Lung (tissue), 12 donors: Measurements from ENCODE around the gene TEX54. TPM values are rescaled to one million over a fixed set of nuclear protein-coding genes. Genes with fewer than 3 reads are reported as not detected.

Experiments used
- ATAC-seq: fragments of 200-7000 bp; cut with Tn5 transposase; one replicate; pipeline ENCODE4 v1.9.1; 2020; ENCODE audit warnings: moderate number of reproducible peaks; ENCODE audit not compliant: insufficient read depth, low FRiP score
- DNase-seq, 3 donors: peaks; one replicate each; pipeline ENCODE4 v3.0.0-alpha.2; 2013 to 2017
- H3K27ac ChIP-seq, 2 donors: one replicate each; pipeline ENCODE4 v1.5.1; 2013; ENCODE audit warnings: mild to moderate bottlenecking in 2 of 2, moderate library complexity in 2 of 2, control low read depth in 1 of 2, inconsistent platforms in 1 of 2, low read depth in 1 of 2, low read length in 1 of 2
- H3K27me3 ChIP-seq, 3 donors: one replicate each; pipeline ENCODE4 v1.5.1; 2013; ENCODE audit warnings: low read length in 2 of 3; ENCODE audit not compliant: control insufficient read depth in 3 of 3, insufficient read depth in 3 of 3
- H3K36me3 ChIP-seq, 4 donors: one replicate each; pipeline ENCODE4 v1.5.1; 2013; ENCODE audit warnings: low read length in 4 of 4, mild to moderate bottlenecking in 1 of 4, moderate library complexity in 1 of 4; ENCODE audit not compliant: control insufficient read depth in 4 of 4, insufficient read depth in 4 of 4
- H3K4me1 ChIP-seq, 5 donors: one replicate each; pipeline ENCODE4 v1.5.1; 2013; ENCODE audit warnings: low read length in 5 of 5, mild to moderate bottlenecking in 2 of 5, moderate library complexity in 1 of 5; ENCODE audit not compliant: control insufficient read depth in 5 of 5, insufficient read depth in 5 of 5
- H3K4me3 ChIP-seq: one replicate; pipeline ENCODE4 v1.5.1; 2013; ENCODE audit warnings: mild to moderate bottlenecking, control low read depth, moderate library complexity
- H3K9ac ChIP-seq, 2 donors: one replicate each; pipeline ENCODE4 v1.5.1; 2013; ENCODE audit warnings: low read length in 2 of 2, control low read depth in 1 of 2; ENCODE audit not compliant: insufficient read depth in 1 of 2
- H3K9me3 ChIP-seq, 4 donors: one replicate each; pipeline ENCODE4 v1.5.1; 2013; ENCODE audit warnings: low read length in 3 of 4, mild to moderate bottlenecking in 1 of 4, moderate library complexity in 1 of 4; ENCODE audit not compliant: control insufficient read depth in 4 of 4, insufficient read depth in 3 of 4
- CTCF ChIP-seq: IDR thresholded peaks from 2 replicates; pipeline ENCODE4 v1.5.1; 2012; ENCODE audit warnings: mild to moderate bottlenecking; ENCODE audit errors: control extremely low read depth, extremely low read depth
- WGBS, 2 donors: extraction: QIAGEN DNeasy Blood & Tissue Kit; methylation state at CpG; one replicate each; pipeline ENCODE4 v1.1.7; 2013; 5-methylcytosine and 5-hydroxymethylcytosine counted together
- polyA plus RNA-seq, 2 donors: library from polyadenylated mRNA; stranded (reverse); fragments of 200-250 nt; gene quantifications; one replicate each; pipeline ENCODE4 v1.2.1, GENCODE V29; 2013
- total RNA-seq, 2 donors: library from RNA; depleted of rRNA in 1 of 2; stranded (reverse); fragments of >200 nt in 1 of 2; gene quantifications; one replicate each; pipeline ENCODE4 v1.2.1, GENCODE V29; 2014 to 2021
- donor health status: control.
- donor health status: control.
- donor health status: Bipolar disorder and iron deficiency.
- donor health status: healthy.
- donor health status: DM: yes; HTN: yes; CAD: no.

Gene TEX54
- total and polyA plus RNA-seq, 4 donors = not detected

GRCh38 chr11:62850911-62851806 is 18.5 kb upstream of the TEX54 start:
- H3K4me1 ChIP-seq = peaks cover 0 to 19% (median 12%) of the 10 kb centered on the region in 5 donors
- DNase-seq (no peak), ATAC-seq (no peak)
- 73 to 76% methylated on average over 15 of the region's 15 CpGs for WGBS, 2 donors
- H3K9me3 ChIP-seq = no peaks in the 10 kb centered on the region
- no peak overlapping the region for H3K9ac ChIP-seq
- H3K36me3 ChIP-seq = peaks cover 13 to 42% (median 24%) of the 10 kb centered on the region in 4 donors
- no peak overlapping the region for H3K27ac ChIP-seq
- TF ChIP-seq CTCF = no peak
- H3K27me3 ChIP-seq = no peaks in the 10 kb centered on the region
- no peak overlapping the region for H3K4me3 ChIP-seq

- Histone ChIP-seq H3K9me3 (no peaks in the 10 kb centered on the region), H3K4me3 (no peak overlapping the region), H3K36me3 (peaks cover 6 to 15% (median 8%) of the 10 kb centered on the region in 4 donors), H3K27me3 (no peaks in the 10 kb centered on the region), H3K4me1 (peaks cover 0 to under 1% (median 0%) of the 10 kb centered on the region in 5 donors), H3K27ac (no peak overlapping the region), H3K9ac (no peak overlapping the region)
- TF ChIP-seq CTCF = no peak
- 89 to 95% methylated on average over 1 of the region's 1 CpG for WGBS, 2 donors
- DNase-seq (no peak), ATAC-seq (no peak)
Observed at GRCh38 chr11:62847767-62848314, 15.2 kb upstream of the TEX54 start.

GRCh38 chr11:62846177-62846576 is 13.5 kb upstream of the TEX54 start:
- H3K27me3 ChIP-seq = no peaks in the 10 kb centered on the region
- H3K36me3 ChIP-seq = peaks cover 0 to under 1% (median 0%) of the 10 kb centered on the region in 4 donors
- ATAC-seq (no peak), DNase-seq (no peak)
- no peak overlapping the region for H3K27ac ChIP-seq
- 90 to 92% methylated on average over 3 of the region's 3 CpGs for WGBS, 2 donors
- H3K4me3 ChIP-seq = no peak overlapping the region
- no peak for TF ChIP-seq CTCF
- no peak overlapping the region for H3K9ac ChIP-seq
- H3K9me3 ChIP-seq = no peaks in the 10 kb centered on the region
- peaks cover 0 to 10% (median 3%) of the 10 kb centered on the region in 5 donors for H3K4me1 ChIP-seq
